ENCODE data around the gene VAV1. TPM values are rescaled to one million over a fixed set of nuclear protein-coding genes. Genes with fewer than 3 reads are reported as not detected.

Gene VAV1
- total RNA-seq, 1 experiment from 2014 or later = 0.83 TPM

- TF ChIP-seq PRDM15 (CRISPR knock-in tag; IDR thresholded peaks at IDR 0.05) (no peak), ZNF281 (CRISPR knock-in tag; IDR thresholded peaks at IDR 0.05) (no peak), HMGA2 (CRISPR knock-in tag; IDR thresholded peaks at IDR 0.05) (no peak), SMAD3 (CRISPR knock-in tag; IDR thresholded peaks at IDR 0.05; ENCODE audit: borderline replicate concordance) (no peak), RELA (CRISPR knock-in tag; IDR thresholded peaks at IDR 0.05; ENCODE audit: borderline replicate concordance) (no peak), ZBTB21 (CRISPR knock-in tag; IDR thresholded peaks at IDR 0.05; ENCODE audit: borderline replicate concordance) (no peak), USF1 (CRISPR knock-in tag; IDR thresholded peaks at IDR 0.05) (no peak), NFE2L1 (CRISPR knock-in tag; IDR thresholded peaks at IDR 0.05) (no peak), GRHL2 (CRISPR knock-in tag; IDR thresholded peaks at IDR 0.05; ENCODE audit: insufficient replicate concordance, severe bottlenecking) (no peak)
Observed at GRCh38 chr19:6876748-6877147, 104.2 kb downstream of the VAV1 start (continued).

- ATAC-seq = no peak
- Mint-ChIP-seq H3K36me3 (peaks cover 68% of the 10 kb centered on the region), H3K27me3 (ENCODE audit: low read depth) (peaks cover 22% of the 10 kb centered on the region), H3K9me3 (peaks cover 80% of the 10 kb centered on the region), H3K4me1 (no peaks in the 10 kb centered on the region), H3K27ac (no peak overlapping the region), H3K4me3 (no peak overlapping the region)
- CTCF ChIA-PET = no interaction called here
- POLR2A ChIA-PET = no interaction called here
- no peak for TF ChIP-seq NR1H2 (CRISPR knock-in tag; IDR thresholded peaks at IDR 0.05)
- TF ChIP-seq ZNF263 (CRISPR knock-in tag; IDR thresholded peaks at IDR 0.05; ENCODE audit: low read depth) = no peak
- TF ChIP-seq PRDM15 (CRISPR knock-in tag; IDR thresholded peaks at IDR 0.05) = no peak
- TF ChIP-seq ZNF425 (CRISPR knock-in tag; conservative IDR thresholded peaks at IDR 0.05) = no peak
- TF ChIP-seq NFYB (CRISPR knock-in tag; conservative IDR thresholded peaks at IDR 0.05; ENCODE audit: low read depth) = no peak
- no peak for DNase-seq (ENCODE audit: low spot score)
Observed at GRCh38 chr19:6877766-6878165, 105.3 kb downstream of the VAV1 start.
